Neural cell (in vitro differentiated cells): ENCODE results near the gene SERPINA3.

ENCODE experiments used
- CTCF ChIP-seq: fragments of 450-650 bp; IDR thresholded peaks from 2 replicates; pipeline ENCODE4 v1.5.1; 2014; ENCODE audit warnings: antibody characterized with exemption, mild to moderate bottlenecking, moderate library complexity; ENCODE audit not compliant: poor library complexity, severe bottlenecking
- EP300 ChIP-seq: fragments of 450-650 bp; conservative IDR thresholded peaks from 2 replicates; pipeline ENCODE4 v1.6.1; 2014; ENCODE audit warnings: antibody characterized with exemption, mild to moderate bottlenecking, moderate library complexity; ENCODE audit not compliant: poor library complexity, severe bottlenecking
- EZH2 ChIP-seq: fragments of 200-600, 300-800 bp; shearing (Covaris generic), sonication (generic); IDR thresholded peaks from 2 replicates; pipeline ENCODE4 v1.6.1; 2014; ENCODE audit warnings: antibody characterized with exemption, low read length, borderline replicate concordance, mild to moderate bottlenecking; ENCODE audit not compliant: insufficient read depth, poor library complexity, severe bottlenecking
- MXI1 ChIP-seq: fragments of 450-650 bp; conservative IDR thresholded peaks from 2 replicates; pipeline ENCODE4 v1.6.1; 2014; ENCODE audit warnings: antibody characterized with exemption, mild to moderate bottlenecking; ENCODE audit not compliant: poor library complexity, severe bottlenecking
- RAD21 ChIP-seq: fragments of 450-650 bp; conservative IDR thresholded peaks from 2 replicates; pipeline ENCODE4 v1.6.1; 2014; ENCODE audit warnings: antibody characterized with exemption, mild to moderate bottlenecking, moderate library complexity
- REST ChIP-seq: IDR thresholded peaks from 2 replicates; pipeline ENCODE4 v1.6.1; 2012; ENCODE audit warnings: borderline replicate concordance
- TAF1 ChIP-seq: IDR thresholded peaks from 2 replicates; pipeline ENCODE4 v1.6.1; 2012; ENCODE audit warnings: low read depth

- no peak for TF ChIP-seq EP300
- no peak for TF ChIP-seq CTCF
- no peak for TF ChIP-seq REST
- no peak for TF ChIP-seq TAF1
- no peak for TF ChIP-seq MXI1
- TF ChIP-seq EZH2: no peak
- no peak for TF ChIP-seq RAD21
Measured at GRCh38 chr14:94613720-94614644, 1.8 kb downstream of the SERPINA3 start.
